Endothelial cell of umbilical vein (primary cell): ENCODE data around the gene KRT76. TPM values are rescaled to one million over a fixed set of nuclear protein-coding genes. Genes with fewer than 3 reads are reported as not detected.

ENCODE experiments used
- BruUV-seq: library from RNA; stranded (reverse); fragments of 400-500 nt; replicated peaks from 2 replicates; lab custom pipeline; 2021; lab: Mats Ljungman, UMichigan
- CTCF ChIA-PET: fragments of 300-600, 350-600 bp; sonication (Branson Sonifier 250); formaldehyde crosslinking; loops from one replicate; lab custom pipeline; 2021; ENCODE audit warnings: antibody characterized with exemption, inconsistent platforms; lab: Charles Lee
- POLR2A ChIA-PET: fragments of 300-600, 350-600 bp; sonication (Branson Sonifier 250); formaldehyde crosslinking; loops from one replicate; lab custom pipeline; 2021; ENCODE audit warnings: antibody characterized with exemption, inconsistent platforms; lab: Charles Lee
- DNase-seq: peaks from one replicate; pipeline ENCODE4 v3.0.0-alpha.2; 2011; ENCODE audit warnings: low read depth, low spot score
- FAIRE-seq: peaks from 2 replicates; lab custom pipeline; 2011; peaks lifted over from hg19 to GRCh38; lab: Jason Lieb, UNC
- H2AFZ ChIP-seq: 2 replicates; pipeline ENCODE4 v1.6.0; 2012; ENCODE audit warnings: low read depth, low read length, control low read depth, inconsistent platforms
- H3K27ac ChIP-seq: 2 replicates; pipeline ENCODE4 v1.5.1; 2011; ENCODE audit warnings: low read depth, mild to moderate bottlenecking, control low read depth, low read length, moderate library complexity; ENCODE audit not compliant: insufficient read depth
- H3K27me3 ChIP-seq, 2 experiments: 2 replicates each; pipeline versions ENCODE4 v1.6.0 to v1.6.1; 2011; ENCODE audit warnings: low read length in 2 of 2, mixed read lengths in 1 of 2; ENCODE audit not compliant: control insufficient read depth in 2 of 2, insufficient read depth in 2 of 2
- H3K36me3 ChIP-seq, 2 experiments: 2 replicates in 1 of 2; 3 replicates in 1 of 2; pipeline ENCODE4 v1.5.1; 2011; ENCODE audit warnings: low read length in 2 of 2, mild to moderate bottlenecking in 1 of 2, moderate library complexity in 1 of 2; ENCODE audit not compliant: control insufficient read depth in 2 of 2, insufficient read depth in 2 of 2; ENCODE audit errors: extremely low read depth in 1 of 2
- H3K4me1 ChIP-seq: 3 replicates; pipeline ENCODE4 v1.5.1; 2011; ENCODE audit warnings: mild to moderate bottlenecking, low read length; ENCODE audit not compliant: control insufficient read depth, insufficient read depth; ENCODE audit errors: extremely low read depth
- H3K4me2 ChIP-seq: 2 replicates; pipeline ENCODE4 v1.6.1; 2011; ENCODE audit warnings: low read length, control low read depth, mixed read lengths; ENCODE audit not compliant: insufficient read depth
- H3K4me3 ChIP-seq, 3 experiments: fragments of 200-600 bp in 1 of 3; sonication (generic), shearing (Covaris generic) in 1 of 3; replicated peaks in 1 of 3; 2 replicates each; pipeline ENCODE4 v1.5.1; 2011 to 2016; ENCODE audit warnings: control low read depth in 3 of 3, low read length in 3 of 3, mild to moderate bottlenecking in 2 of 3, inconsistent platforms in 1 of 3, low read depth in 1 of 3, moderate library complexity in 1 of 3; ENCODE audit not compliant: insufficient read depth in 1 of 3
- H3K79me2 ChIP-seq: 2 replicates; pipeline ENCODE4 v1.6.0; 2012; ENCODE audit warnings: low read length, inconsistent platforms; ENCODE audit not compliant: control insufficient read depth, insufficient read depth
- H3K9ac ChIP-seq: replicated peaks from 2 replicates; pipeline ENCODE3; 2011; ENCODE audit warnings: low read length, control low read depth; ENCODE audit not compliant: insufficient read depth; ENCODE audit errors: extremely low read depth
- H3K9me1 ChIP-seq: replicated peaks from 3 replicates; pipeline ENCODE4 v1.6.0; 2011; ENCODE audit warnings: mild to moderate bottlenecking, low read length; ENCODE audit not compliant: control insufficient read depth, insufficient read depth; ENCODE audit errors: extremely low read depth
- H3K9me3 ChIP-seq: replicated peaks from 2 replicates; pipeline ENCODE4 v1.5.1; 2012; ENCODE audit warnings: low read length, inconsistent platforms; ENCODE audit not compliant: control insufficient read depth, insufficient read depth
- H4K20me1 ChIP-seq: replicated peaks from 2 replicates; pipeline ENCODE3; 2011; ENCODE audit warnings: mild to moderate bottlenecking, low read length; ENCODE audit not compliant: control insufficient read depth, insufficient read depth; ENCODE audit errors: extremely low read depth
- EZH2 ChIP-seq: IDR thresholded peaks from 2 replicates; pipeline ENCODE4 v1.6.1; 2012; ENCODE audit warnings: borderline replicate concordance, low read depth, mild to moderate bottlenecking, moderate library complexity, low read length, inconsistent platforms; ENCODE audit not compliant: severe bottlenecking
- GATA2 ChIP-seq: IDR thresholded peaks from 2 replicates; pipeline ENCODE4 v1.7.0; 2011; ENCODE audit warnings: low read depth, mild to moderate bottlenecking, moderate library complexity, mixed read lengths, low read length; ENCODE audit not compliant: insufficient read length, insufficient read depth
- JUN ChIP-seq: IDR thresholded peaks from 2 replicates; pipeline ENCODE4 v1.6.1; 2011; ENCODE audit warnings: borderline replicate concordance, low read depth; ENCODE audit not compliant: insufficient read length, insufficient read depth
- POLR2AphosphoS5 ChIP-seq: IDR thresholded peaks from 2 replicates; pipeline ENCODE4 v1.6.1; 2012; ENCODE audit warnings: low read depth, mild to moderate bottlenecking, control low read depth, low read length, moderate library complexity; ENCODE audit not compliant: insufficient read depth
- dilution Hi-C: fragments of 300-500 bp; cut with MboI; formaldehyde crosslinking; loops from one replicate; pipeline ENCODE4 v1.15.0; 2019; ENCODE audit warnings: low sequenced_read_pairs; ENCODE audit not compliant: extremely low pct_ligation_motif_present
- intact Hi-C: fragments of 100-400 bp; cut with micrococcal nuclease; formaldehyde crosslinking; loops from one replicate; pipeline ENCODE4 v1.10.0; 2022
- polyA plus RNA-seq, 4 experiments: library from polyadenylated mRNA; depleted of rRNA in 3 of 4; stranded (reverse) in 3 of 4; unstranded in 1 of 4; fragments of >200 nt; gene quantifications; 2 replicates each; pipeline versions ENCODE4 v1.2.1 to v1.2.3, GENCODE V29; 2011 to 2012; ENCODE audit warnings: missing spikeins in 1 of 4
- small RNA-seq: library from RNA; depleted of rRNA; stranded (forward); fragments of <200 nt; gene quantifications from one replicate; pipeline ENCODE3, GENCODE V24; 2012; ENCODE audit warnings: low replicate concordance, low read depth; ENCODE audit not compliant: insufficient read depth, insufficient read length
- total RNA-seq: library from RNA; stranded (reverse); gene quantifications from 2 replicates; pipeline ENCODE4 v1.2.3, GENCODE V29; 2021

KRT76 gene
- total and polyA plus RNA-seq, 2 donors (not counting 3 experiments of a cell fraction or from before 2014, with no cell fraction given) = not detected

DNA sequence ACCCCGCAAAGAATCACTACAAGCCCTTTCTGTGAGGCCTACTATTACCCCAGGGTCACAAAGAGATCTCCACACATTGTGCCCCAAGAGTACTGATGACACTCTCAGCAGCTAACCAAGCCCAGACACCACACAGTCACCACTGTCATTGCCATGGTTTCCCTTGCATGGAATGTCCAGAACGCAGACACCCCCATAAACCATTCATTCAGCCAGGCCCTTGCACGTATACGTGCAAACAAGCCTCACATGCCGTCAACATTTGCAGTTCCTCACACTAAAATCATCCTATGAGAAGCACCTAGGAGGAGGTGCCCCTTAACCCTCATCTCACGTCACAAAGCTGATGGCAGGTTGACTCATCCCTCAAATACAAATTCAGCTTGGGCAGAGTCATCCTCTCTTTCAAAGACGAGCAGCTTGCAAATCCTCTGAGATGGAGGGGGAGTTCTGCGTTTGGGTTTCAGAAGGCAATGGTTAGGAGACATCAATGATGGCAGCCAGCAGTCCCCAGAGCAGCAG, 56.7 kb downstream of the KRT76 start:
- no peak overlapping the region for H3K27ac ChIP-seq

More for the DNA sequence above, 56.7 kb downstream of the KRT76 start:
- no peak overlapping the region for H3K4me3 ChIP-seq
- H3K4me2 ChIP-seq = no peak overlapping the region
- TF ChIP-seq GATA2 (no peak), POLR2AphosphoS5 (no peak), EZH2 (no peak), JUN (no peak)
- H3K27me3 ChIP-seq = peaks cover 2% of the 10 kb centered on the region in 2 experiments
- DNase-seq (no peak), FAIRE-seq (no peak)
- H3K9me1 ChIP-seq = no peaks in the 10 kb centered on the region
- no peaks in the 10 kb centered on the region for H4K20me1 ChIP-seq
- no peak overlapping the region for H3K9ac ChIP-seq
- POLR2A ChIA-PET = no interaction called here
- intact Hi-C loops (no loop called here), dilution Hi-C loops (no loop called here)
- H3K9me3 ChIP-seq = no peaks in the 10 kb centered on the region
- H3K79me2 ChIP-seq = no peaks in the 10 kb centered on the region
- BruUV-seq = no TSS peak
- no peak overlapping the region for H2AFZ ChIP-seq
- CTCF ChIA-PET = no interaction called here
- H3K4me1 ChIP-seq = no peaks in the 10 kb centered on the region
- H3K36me3 ChIP-seq = no peaks in the 10 kb centered on the region

Small RNA genes lying within 50 kb of the gene (small RNA-seq; reads per million reads assigned to genes)
- not detected for gene AC107016.2

Other genes starting within 250 kb of the KRT76 start
- not detected in 2 replicates for gene KRT71, start 224.2 kb downstream of the KRT76 start, total RNA-seq
- gene KRT71, start 224.2 kb downstream of the KRT76 start, polyA plus RNA-seq = not detected in 2 replicates
- not detected in 2 replicates for gene KRT74, start 203.5 kb downstream of the KRT76 start, total RNA-seq
- gene KRT74, start 203.5 kb downstream of the KRT76 start, polyA plus RNA-seq = not detected in 2 replicates
- gene KRT72, start 175.9 kb downstream of the KRT76 start, total RNA-seq = not detected in 2 replicates
- not detected in 2 replicates for gene KRT72, start 175.9 kb downstream of the KRT76 start, polyA plus RNA-seq
- not detected in 2 replicates for gene KRT73, start 158.8 kb downstream of the KRT76 start, total RNA-seq
- not detected in 2 replicates for gene KRT73, start 158.8 kb downstream of the KRT76 start, polyA plus RNA-seq
- not detected in 2 replicates for gene KRT2, start 125.1 kb downstream of the KRT76 start, total RNA-seq
- gene KRT2, start 125.1 kb downstream of the KRT76 start, polyA plus RNA-seq = not detected in 2 replicates
- gene KRT1, start 96.9 kb downstream of the KRT76 start, total RNA-seq = not detected in 2 replicates
- not detected in 2 replicates for gene KRT1, start 96.9 kb downstream of the KRT76 start, polyA plus RNA-seq
- gene KRT77, start 73.8 kb downstream of the KRT76 start, total RNA-seq = not detected in 2 replicates
- not detected in 2 replicates for gene KRT77, start 73.8 kb downstream of the KRT76 start, polyA plus RNA-seq
- gene KRT3, start 18.8 kb upstream of the KRT76 start, total RNA-seq = not detected in 2 replicates
- not detected in 2 replicates for gene KRT3, start 18.8 kb upstream of the KRT76 start, polyA plus RNA-seq
- gene KRT4, start 36.8 kb upstream of the KRT76 start, total RNA-seq = not detected in 2 replicates
- gene KRT4, start 36.8 kb upstream of the KRT76 start, polyA plus RNA-seq = not detected in 2 replicates
- gene KRT79, start 57.0 kb upstream of the KRT76 start, total RNA-seq = not detected in 2 replicates
- gene KRT79, start 57.0 kb upstream of the KRT76 start, polyA plus RNA-seq = not detected in 2 replicates
- not detected in 2 replicates for gene KRT78, start 71.6 kb upstream of the KRT76 start, total RNA-seq
- gene KRT78, start 71.6 kb upstream of the KRT76 start, polyA plus RNA-seq = not detected in 2 replicates
- 22.1 and 31.7 TPM in 2 replicates for gene KRT8, start 127.7 kb upstream of the KRT76 start, total RNA-seq
- gene KRT8, start 127.7 kb upstream of the KRT76 start, polyA plus RNA-seq = 23.5 and 25.8 TPM in 2 replicates
- gene KRT18, start 171.8 kb upstream of the KRT76 start, total RNA-seq = 233 and 235 TPM in 2 replicates
- gene KRT18, start 171.8 kb upstream of the KRT76 start, polyA plus RNA-seq = 178 and 216 TPM in 2 replicates
- 372 and 382 TPM in 2 replicates for gene EIF4B, start 229.1 kb upstream of the KRT76 start, total RNA-seq
- 169 and 233 TPM in 2 replicates for gene EIF4B, start 229.1 kb upstream of the KRT76 start, polyA plus RNA-seq